ENCODE measurements around the gene SFTPD. TPM values are rescaled to one million over a fixed set of nuclear protein-coding genes. Genes with fewer than 3 reads are reported as not detected.

Gene SFTPD
- total RNA-seq, 3 donors from 2014 or later: 0.35 TPM; not detected in 2

DNA sequence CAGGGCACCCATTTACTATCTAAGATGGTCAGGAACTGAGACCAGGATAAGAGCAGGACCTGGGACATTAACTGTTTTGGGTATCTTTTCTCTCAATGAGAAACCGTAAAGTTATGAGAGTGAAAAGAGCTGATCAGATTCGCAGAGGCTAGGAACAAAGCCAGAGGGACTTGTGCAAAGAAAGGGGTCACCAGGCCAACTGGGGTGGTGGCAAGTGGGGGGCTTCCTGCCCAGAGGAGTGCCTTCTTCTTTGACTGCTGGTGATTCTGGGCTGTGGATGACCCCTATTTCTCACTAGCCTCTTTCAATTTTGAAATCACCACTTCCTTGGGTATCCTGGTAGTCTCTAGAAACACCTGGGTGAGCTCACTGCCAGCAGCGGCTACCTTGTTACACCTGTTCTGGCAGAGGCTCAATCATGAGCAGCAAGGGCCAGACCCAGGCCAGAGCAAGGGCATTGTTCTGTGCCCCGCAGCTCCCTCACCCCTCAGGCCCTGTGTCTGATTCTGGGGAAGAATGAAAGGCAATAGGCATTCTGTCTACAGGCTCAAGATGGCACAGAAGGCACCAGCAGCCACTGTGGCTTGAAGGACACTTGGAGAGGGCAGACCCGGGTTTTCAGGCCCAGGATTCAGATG is 999 bp downstream of the SFTPD start:
- intact Hi-C loops (cut with DNase I, micrococcal nuclease): no loop called here
- DNase-seq: no peak
- H3K4me3 ChIP-seq: no peak overlapping the region

DNA sequence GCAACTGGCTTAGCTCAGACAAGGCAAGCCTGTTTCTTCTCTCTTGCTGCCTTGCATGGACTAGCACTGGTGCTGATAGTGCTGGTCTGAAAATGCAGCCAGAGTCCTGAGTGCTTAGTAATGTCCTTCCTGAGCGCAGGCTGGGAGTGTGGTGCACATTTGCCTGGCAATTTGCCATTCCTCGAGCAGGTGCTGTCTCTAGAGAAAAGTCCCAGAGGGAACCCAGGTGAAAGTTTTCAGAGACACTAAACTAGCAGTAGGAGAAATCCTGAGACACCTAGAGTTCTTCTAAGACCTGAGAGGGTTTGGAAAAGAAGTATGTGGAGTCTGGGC is 1.9 kb downstream of the SFTPD start:
- DNase-seq (no peak), ATAC-seq (no peak)
- Histone ChIP-seq H3K9me3 (no peaks in the 10 kb centered on the region), H3K4me3 (no peak overlapping the region), H3K4me1 (ENCODE audit: low read depth) (no peaks in the 10 kb centered on the region), H3K36me3 (ENCODE audit: low read depth) (no peaks in the 10 kb centered on the region)
- intact Hi-C loops (cut with DNase I, micrococcal nuclease): no loop called here
- TF ChIP-seq, protein P1, sequence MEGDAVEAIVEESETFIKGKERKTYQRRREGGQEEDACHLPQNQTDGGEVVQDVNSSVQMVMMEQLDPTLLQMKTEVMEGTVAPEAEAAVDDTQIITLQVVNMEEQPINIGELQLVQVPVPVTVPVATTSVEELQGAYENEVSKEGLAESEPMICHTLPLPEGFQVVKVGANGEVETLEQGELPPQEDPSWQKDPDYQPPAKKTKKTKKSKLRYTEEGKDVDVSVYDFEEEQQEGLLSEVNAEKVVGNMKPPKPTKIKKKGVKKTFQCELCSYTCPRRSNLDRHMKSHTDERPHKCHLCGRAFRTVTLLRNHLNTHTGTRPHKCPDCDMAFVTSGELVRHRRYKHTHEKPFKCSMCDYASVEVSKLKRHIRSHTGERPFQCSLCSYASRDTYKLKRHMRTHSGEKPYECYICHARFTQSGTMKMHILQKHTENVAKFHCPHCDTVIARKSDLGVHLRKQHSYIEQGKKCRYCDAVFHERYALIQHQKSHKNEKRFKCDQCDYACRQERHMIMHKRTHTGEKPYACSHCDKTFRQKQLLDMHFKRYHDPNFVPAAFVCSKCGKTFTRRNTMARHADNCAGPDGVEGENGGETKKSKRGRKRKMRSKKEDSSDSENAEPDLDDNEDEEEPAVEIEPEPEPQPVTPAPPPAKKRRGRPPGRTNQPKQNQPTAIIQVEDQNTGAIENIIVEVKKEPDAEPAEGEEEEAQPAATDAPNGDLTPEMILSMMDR (IDR thresholded peaks at IDR 0.05): no peak

More for the DNA sequence above, 999 bp downstream of the SFTPD start:
- no peak for ATAC-seq
- TF ChIP-seq, protein P1 (IDR thresholded peaks at IDR 0.05): no peak
- peaks cover 4% of the 10 kb centered on the region for H3K9me3 ChIP-seq
- H3K36me3 ChIP-seq (ENCODE audit: low read depth): no peaks in the 10 kb centered on the region
- H3K4me1 ChIP-seq (ENCODE audit: low read depth): no peaks in the 10 kb centered on the region

DNA sequence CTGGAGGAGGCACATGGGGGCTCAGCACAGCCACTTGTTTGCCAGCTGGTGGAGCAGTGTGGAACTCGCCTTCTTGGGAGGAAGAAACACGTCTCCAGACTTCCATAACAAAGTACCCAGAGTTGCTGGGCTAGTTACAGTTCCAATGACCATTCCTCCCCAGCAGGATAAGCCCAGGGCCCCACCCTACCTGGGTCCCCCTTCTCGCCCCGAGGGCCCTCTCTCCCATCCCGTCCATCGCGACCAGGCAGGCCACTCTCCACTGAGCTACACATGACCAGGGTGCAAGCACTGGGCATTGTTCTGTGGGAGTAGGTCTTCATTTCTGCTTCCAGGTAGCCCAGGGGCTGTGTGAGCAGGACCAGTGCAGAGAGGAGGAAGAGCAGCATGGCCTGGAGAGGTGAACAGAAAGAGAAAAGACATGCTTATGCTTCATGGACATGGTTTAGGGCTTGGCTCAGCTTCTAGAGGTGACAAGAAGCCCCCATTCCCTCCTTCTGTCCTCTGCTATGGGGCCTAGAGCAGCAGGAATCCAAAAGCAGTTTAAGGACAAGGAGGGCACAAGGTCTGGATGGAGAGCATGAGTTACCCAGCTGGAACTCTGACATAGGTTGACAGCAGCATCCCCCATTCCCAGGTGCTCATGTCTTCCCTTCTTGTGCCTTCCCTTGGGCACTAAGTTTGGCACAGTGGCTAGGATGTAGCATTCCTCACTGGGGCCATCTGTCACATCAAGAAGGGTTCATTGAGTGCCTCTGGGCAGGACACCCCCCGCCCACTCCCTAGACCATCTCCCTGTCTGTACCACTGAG is 2.4 kb downstream of the SFTPD start:
- H3K4me1 ChIP-seq (ENCODE audit: low read depth): no peaks in the 10 kb centered on the region
- H3K36me3 ChIP-seq (ENCODE audit: low read depth): no peaks in the 10 kb centered on the region
- TF ChIP-seq, protein P1 (IDR thresholded peaks at IDR 0.05): no peak
- ATAC-seq (no peak), DNase-seq (no peak)
- H3K9me3 ChIP-seq: no peaks in the 10 kb centered on the region
- no peak overlapping the region for H3K4me3 ChIP-seq
- intact Hi-C loops (cut with DNase I, micrococcal nuclease): no loop called here

DNA sequence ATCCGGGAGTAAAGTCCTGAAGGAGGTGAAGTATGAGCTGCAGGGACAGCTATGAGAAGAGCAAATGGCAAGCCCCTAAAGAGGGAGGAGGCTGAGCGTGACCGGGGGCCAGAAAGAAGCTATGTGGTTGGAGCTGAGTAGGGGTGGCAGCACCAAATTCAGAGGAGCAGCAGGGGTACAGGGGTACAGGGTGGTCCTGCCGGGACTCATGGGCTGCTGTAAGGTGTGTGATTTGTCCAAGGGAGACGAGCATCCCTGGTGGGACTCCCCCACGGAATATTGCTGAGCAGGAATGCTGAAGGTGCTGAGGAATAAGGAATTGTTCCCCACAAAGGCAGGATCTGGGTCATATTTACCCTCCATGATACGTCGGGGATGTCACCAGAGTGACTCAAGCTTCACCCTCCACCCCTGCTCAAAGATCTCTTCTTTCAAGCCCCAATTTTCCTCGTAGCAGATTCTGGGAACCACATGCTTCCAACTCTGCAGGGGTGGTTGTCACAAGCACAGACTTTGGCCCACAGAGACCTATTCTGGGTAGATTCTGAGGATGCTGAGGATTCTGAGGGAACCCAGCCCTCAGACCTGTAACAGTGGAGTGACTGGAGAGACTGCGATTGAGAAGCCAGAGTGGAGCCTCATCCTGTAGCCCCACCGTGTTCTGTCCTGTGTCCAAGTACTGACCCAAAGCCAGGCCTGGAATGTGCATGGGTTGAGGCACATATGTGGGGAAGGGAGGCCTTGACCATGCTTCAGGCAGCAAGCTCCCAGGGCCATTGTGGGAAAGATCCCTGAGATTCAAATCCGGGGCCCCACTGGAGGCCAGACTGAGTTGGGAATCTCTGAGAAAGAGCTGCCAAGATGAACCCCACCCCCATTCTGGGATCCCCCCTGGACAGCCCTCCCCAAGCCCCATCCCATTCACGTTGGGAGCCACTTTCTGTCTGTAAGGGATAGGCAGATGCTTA is 4.2 kb downstream of the SFTPD start:
- no peaks in the 10 kb centered on the region for H3K36me3 ChIP-seq (ENCODE audit: low read depth)
- H3K4me3 ChIP-seq: no peak overlapping the region
- DNase-seq: no peak
- H3K4me1 ChIP-seq (ENCODE audit: low read depth): no peaks in the 10 kb centered on the region
- no peak for ATAC-seq
- H3K9me3 ChIP-seq: no peaks in the 10 kb centered on the region
- TF ChIP-seq, protein P1 (IDR thresholded peaks at IDR 0.05): no peak
- intact Hi-C loops (cut with DNase I, micrococcal nuclease): no loop called here

DNA sequence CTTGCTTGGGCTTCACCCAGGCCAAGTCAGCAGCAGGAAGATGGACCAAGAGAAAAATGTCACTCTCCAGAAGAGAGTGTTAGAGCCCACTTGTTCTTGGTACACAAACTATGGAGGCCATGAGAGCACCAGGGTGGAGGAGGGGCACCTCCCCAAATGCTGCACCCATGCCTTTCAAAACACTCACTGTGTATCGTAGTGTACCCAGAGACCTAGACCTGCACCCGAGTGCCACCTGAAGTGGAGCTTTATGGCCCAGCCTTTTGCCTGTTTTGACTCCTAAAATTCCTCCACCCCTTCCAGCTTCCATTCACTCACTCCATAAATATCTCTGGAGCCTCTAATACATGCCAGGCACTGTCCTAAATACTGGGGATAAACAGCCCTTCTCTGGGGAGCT is 5.0 kb downstream of the SFTPD start:
- TF ChIP-seq, protein P1 (IDR thresholded peaks at IDR 0.05): no peak
- ATAC-seq (no peak), DNase-seq (no peak)
- H3K36me3 ChIP-seq (ENCODE audit: low read depth): no peaks in the 10 kb centered on the region
- H3K4me3 ChIP-seq: no peak overlapping the region
- intact Hi-C loops (cut with DNase I, micrococcal nuclease): no loop called here
- no peaks in the 10 kb centered on the region for H3K9me3 ChIP-seq
- H3K4me1 ChIP-seq (ENCODE audit: low read depth): no peaks in the 10 kb centered on the region

Data from mucosa of descending colon (tissue), 3 donors.